K562 (cell line): ENCODE data around the gene MAGI3. TPM values are rescaled to one million over a fixed set of nuclear protein-coding genes. Genes with fewer than 3 reads are reported as not detected.

Experiments used
- CC2D1A ChIP-seq: fragments of 450-650 bp; IDR thresholded peaks from 2 replicates; pipeline ENCODE4 v1.6.1; 2017; ENCODE audit warnings: mild to moderate bottlenecking
- HDGF ChIP-seq: fragments of 450-650 bp; IDR thresholded peaks from 2 replicates; pipeline ENCODE4 v1.6.1; 2016
- MEIS2 ChIP-seq: fragments of 450-650 bp; IDR thresholded peaks from 2 replicates; pipeline ENCODE4 v1.6.1; 2014; ENCODE audit warnings: mild to moderate bottlenecking; ENCODE audit not compliant: partially characterized antibody
- NFE2 ChIP-seq: IDR thresholded peaks from 2 replicates; pipeline ENCODE4 v1.6.1; 2014; ENCODE audit warnings: antibody characterized with exemption, low read depth
- NONO ChIP-seq, 2 experiments: fragments of 200-400 bp in 1 of 2; fragments of 450-650 bp in 1 of 2; formaldehyde crosslinking in 1 of 2; IDR thresholded peaks; 2 replicates each; pipeline ENCODE4 v1.6.1; 2017; ENCODE audit warnings: low read depth in 2 of 2, mild to moderate bottlenecking in 2 of 2, moderate library complexity in 2 of 2, low read length in 1 of 2
- PHF20 ChIP-seq: fragments of 450-650 bp; IDR thresholded peaks from 2 replicates; pipeline ENCODE4 v1.6.1; 2018; ENCODE audit not compliant: partially characterized antibody
- ZNF212 ChIP-seq: fragments of 450-650 bp; formaldehyde crosslinking; IDR thresholded peaks from 2 replicates; pipeline ENCODE4 v1.4.0; 2020; ENCODE audit warnings: mild to moderate bottlenecking
- polyA plus RNA-seq, 8 experiments: library from polyadenylated mRNA; depleted of rRNA in 4 of 8; stranded (reverse) in 5 of 8; unstranded in 3 of 8; fragments of >200 nt; fragmentation: Nextera tagmentation in 2 of 8; fragmentation: Illumina TruSeq in 1 of 8; extraction: Ambion mirVana in 2 of 8; extraction: Trizol in 1 of 8; gene quantifications; 2 replicates each; pipeline versions ENCODE4 v1.2.1 to v1.2.3, GENCODE V29; 2011 to 2014; ENCODE audit warnings: inconsistent platforms in 1 of 8, missing spikeins in 1 of 8
- total RNA-seq, 7 experiments: library from RNA; depleted of rRNA in 6 of 7; stranded (reverse); fragments of >200 nt in 6 of 7; fragmentation: Illumina TruSeq in 2 of 7; extraction: Trizol in 2 of 7; gene quantifications; 2 replicates each; pipeline versions ENCODE4 v1.2.1 to v1.2.3, GENCODE V29; 2011 to 2021; ENCODE audit warnings: low replicate concordance in 1 of 7
- TF ChIP-seq, protein P1 (sequence below): fragments of 450-650 bp; IDR thresholded peaks from 2 replicates; pipeline ENCODE4 v1.7.0; 2016; ENCODE audit warnings: borderline replicate concordance
- TF ChIP-seq, protein P2 (sequence below), 2 experiments: fragments of 450-650 bp in 1 of 2; sonication (generic) in 1 of 2; formaldehyde crosslinking; conservative IDR thresholded peaks; 2 replicates each; pipeline versions ENCODE4 v1.4.0 to v1.8.1; 2020 to 2022; ENCODE audit warnings: mild to moderate bottlenecking in 1 of 2, missing genetic modification reagents in 1 of 2
- TF ChIP-seq, protein P3 (sequence below): fragments of 450-650 bp; IDR thresholded peaks from 2 replicates; pipeline ENCODE4 v1.6.1; 2018; ENCODE audit not compliant: partially characterized antibody
- TF ChIP-seq, protein P4 (sequence below): fragments of 450-650 bp; IDR thresholded peaks from 2 replicates; pipeline ENCODE4 v1.6.1; 2016
- TF ChIP-seq, protein P5 (sequence below): IDR thresholded peaks from 2 replicates; pipeline ENCODE4 v1.6.1; 2012; ENCODE audit warnings: low read depth, low read length, improper control_type of control experiment, borderline replicate concordance
- TF ChIP-seq, protein P6 (sequence below): fragments of 450-650 bp; IDR thresholded peaks from 2 replicates; pipeline ENCODE4 v1.6.1; 2016; ENCODE audit warnings: mild to moderate bottlenecking
- TF ChIP-seq, protein P7 (sequence below), 2 experiments: fragments of 200-800 bp in 1 of 2; sonication (Bioruptor generic) in 1 of 2; sonication (generic) in 1 of 2; formaldehyde crosslinking in 1 of 2; IDR thresholded peaks in 1 of 2; conservative IDR thresholded peaks in 1 of 2; 2 replicates each; pipeline versions ENCODE4 v1.5.0 to v1.6.1; 2016 to 2020; ENCODE audit warnings: missing compliant biosample characterization in 1 of 2, missing genetic modification characterization in 1 of 2, missing genetic modification reagents in 1 of 2

MAGI3 gene
- total and polyA plus RNA-seq, 9 of the 15 experiments (the other 6 are each of a cell fraction or from before 2014, with no cell fraction given), result 1.0 to 8.6 (median 5.5) TPM

DNA sequence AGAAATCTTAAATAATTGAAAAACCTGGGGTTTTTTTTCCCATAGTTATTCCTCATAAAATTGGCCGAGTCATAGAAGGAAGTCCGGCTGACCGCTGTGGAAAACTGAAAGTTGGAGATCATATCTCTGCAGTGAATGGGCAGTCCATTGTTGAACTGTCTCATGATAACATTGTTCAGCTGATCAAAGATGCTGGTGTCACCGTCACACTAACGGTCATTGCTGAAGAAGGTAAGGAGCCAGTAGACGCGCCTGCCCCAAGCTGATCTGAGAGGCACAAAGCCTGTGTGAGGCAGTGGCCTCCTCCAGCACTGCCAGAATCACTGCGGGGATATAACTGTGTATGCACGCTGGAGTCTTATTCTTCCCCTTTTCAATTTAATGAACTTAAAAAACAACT is 268.7 kb downstream of the MAGI3 start (continued):
- no peak for TF ChIP-seq PHF20
- TF ChIP-seq, protein P1, sequence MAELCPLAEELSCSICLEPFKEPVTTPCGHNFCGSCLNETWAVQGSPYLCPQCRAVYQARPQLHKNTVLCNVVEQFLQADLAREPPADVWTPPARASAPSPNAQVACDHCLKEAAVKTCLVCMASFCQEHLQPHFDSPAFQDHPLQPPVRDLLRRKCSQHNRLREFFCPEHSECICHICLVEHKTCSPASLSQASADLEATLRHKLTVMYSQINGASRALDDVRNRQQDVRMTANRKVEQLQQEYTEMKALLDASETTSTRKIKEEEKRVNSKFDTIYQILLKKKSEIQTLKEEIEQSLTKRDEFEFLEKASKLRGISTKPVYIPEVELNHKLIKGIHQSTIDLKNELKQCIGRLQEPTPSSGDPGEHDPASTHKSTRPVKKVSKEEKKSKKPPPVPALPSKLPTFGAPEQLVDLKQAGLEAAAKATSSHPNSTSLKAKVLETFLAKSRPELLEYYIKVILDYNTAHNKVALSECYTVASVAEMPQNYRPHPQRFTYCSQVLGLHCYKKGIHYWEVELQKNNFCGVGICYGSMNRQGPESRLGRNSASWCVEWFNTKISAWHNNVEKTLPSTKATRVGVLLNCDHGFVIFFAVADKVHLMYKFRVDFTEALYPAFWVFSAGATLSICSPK, result no peak
- TF ChIP-seq, protein P2, sequence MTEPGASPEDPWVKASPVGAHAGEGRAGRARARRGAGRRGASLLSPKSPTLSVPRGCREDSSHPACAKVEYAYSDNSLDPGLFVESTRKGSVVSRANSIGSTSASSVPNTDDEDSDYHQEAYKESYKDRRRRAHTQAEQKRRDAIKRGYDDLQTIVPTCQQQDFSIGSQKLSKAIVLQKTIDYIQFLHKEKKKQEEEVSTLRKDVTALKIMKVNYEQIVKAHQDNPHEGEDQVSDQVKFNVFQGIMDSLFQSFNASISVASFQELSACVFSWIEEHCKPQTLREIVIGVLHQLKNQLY (CRISPR knock-in tag; conservative IDR thresholded peaks at IDR 0.05), result no peak
- TF ChIP-seq NFE2, result peak; percentile 85
- TF ChIP-seq, protein P3, sequence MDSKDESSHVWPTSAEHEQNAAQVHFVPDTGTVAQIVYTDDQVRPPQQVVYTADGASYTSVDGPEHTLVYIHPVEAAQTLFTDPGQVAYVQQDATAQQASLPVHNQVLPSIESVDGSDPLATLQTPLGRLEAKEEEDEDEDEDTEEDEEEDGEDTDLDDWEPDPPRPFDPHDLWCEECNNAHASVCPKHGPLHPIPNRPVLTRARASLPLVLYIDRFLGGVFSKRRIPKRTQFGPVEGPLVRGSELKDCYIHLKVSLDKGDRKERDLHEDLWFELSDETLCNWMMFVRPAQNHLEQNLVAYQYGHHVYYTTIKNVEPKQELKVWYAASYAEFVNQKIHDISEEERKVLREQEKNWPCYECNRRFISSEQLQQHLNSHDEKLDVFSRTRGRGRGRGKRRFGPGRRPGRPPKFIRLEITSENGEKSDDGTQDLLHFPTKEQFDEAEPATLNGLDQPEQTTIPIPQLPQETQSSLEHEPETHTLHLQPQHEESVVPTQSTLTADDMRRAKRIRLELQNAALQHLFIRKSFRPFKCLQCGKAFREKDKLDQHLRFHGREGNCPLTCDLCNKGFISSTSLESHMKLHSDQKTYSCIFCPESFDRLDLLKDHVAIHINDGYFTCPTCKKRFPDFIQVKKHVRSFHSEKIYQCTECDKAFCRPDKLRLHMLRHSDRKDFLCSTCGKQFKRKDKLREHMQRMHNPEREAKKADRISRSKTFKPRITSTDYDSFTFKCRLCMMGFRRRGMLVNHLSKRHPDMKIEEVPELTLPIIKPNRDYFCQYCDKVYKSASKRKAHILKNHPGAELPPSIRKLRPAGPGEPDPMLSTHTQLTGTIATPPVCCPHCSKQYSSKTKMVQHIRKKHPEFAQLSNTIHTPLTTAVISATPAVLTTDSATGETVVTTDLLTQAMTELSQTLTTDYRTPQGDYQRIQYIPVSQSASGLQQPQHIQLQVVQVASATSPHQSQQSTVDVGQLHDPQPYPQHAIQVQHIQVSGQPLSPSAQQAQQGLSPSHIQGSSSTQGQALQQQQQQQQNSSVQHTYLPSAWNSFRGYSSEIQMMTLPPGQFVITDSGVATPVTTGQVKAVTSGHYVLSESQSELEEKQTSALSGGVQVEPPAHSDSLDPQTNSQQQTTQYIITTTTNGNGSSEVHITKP, result no peak
- TF ChIP-seq NONO (IDR thresholded peaks at IDR 0.05; ENCODE audit: low read depth in 2 of 2, low read length in 1 of 2), result no peak
- TF ChIP-seq, protein P4, sequence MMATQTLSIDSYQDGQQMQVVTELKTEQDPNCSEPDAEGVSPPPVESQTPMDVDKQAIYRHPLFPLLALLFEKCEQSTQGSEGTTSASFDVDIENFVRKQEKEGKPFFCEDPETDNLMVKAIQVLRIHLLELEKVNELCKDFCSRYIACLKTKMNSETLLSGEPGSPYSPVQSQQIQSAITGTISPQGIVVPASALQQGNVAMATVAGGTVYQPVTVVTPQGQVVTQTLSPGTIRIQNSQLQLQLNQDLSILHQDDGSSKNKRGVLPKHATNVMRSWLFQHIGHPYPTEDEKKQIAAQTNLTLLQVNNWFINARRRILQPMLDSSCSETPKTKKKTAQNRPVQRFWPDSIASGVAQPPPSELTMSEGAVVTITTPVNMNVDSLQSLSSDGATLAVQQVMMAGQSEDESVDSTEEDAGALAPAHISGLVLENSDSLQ, result 0 out of 2 replicates have a peak, but pooled peaks have one; percentile 22
- TF ChIP-seq HDGF, result no peak
- TF ChIP-seq, protein P5, sequence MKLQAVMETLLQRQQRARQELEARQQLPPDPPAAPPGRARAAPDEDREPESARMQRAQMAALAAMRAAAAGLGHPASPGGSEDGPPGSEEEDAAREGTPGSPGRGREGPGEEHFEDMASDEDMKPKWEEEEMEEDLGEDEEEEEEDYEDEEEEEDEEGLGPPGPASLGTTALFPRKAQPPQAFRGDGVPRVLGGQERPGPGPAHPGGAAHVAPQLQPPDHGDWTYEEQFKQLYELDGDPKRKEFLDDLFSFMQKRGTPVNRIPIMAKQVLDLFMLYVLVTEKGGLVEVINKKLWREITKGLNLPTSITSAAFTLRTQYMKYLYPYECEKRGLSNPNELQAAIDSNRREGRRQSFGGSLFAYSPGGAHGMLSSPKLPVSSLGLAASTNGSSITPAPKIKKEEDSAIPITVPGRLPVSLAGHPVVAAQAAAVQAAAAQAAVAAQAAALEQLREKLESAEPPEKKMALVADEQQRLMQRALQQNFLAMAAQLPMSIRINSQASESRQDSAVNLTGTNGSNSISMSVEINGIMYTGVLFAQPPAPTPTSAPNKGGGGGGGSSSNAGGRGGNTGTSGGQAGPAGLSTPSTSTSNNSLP, result no peak
- TF ChIP-seq, protein P6, sequence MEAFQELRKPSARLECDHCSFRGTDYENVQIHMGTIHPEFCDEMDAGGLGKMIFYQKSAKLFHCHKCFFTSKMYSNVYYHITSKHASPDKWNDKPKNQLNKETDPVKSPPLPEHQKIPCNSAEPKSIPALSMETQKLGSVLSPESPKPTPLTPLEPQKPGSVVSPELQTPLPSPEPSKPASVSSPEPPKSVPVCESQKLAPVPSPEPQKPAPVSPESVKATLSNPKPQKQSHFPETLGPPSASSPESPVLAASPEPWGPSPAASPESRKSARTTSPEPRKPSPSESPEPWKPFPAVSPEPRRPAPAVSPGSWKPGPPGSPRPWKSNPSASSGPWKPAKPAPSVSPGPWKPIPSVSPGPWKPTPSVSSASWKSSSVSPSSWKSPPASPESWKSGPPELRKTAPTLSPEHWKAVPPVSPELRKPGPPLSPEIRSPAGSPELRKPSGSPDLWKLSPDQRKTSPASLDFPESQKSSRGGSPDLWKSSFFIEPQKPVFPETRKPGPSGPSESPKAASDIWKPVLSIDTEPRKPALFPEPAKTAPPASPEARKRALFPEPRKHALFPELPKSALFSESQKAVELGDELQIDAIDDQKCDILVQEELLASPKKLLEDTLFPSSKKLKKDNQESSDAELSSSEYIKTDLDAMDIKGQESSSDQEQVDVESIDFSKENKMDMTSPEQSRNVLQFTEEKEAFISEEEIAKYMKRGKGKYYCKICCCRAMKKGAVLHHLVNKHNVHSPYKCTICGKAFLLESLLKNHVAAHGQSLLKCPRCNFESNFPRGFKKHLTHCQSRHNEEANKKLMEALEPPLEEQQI, result peak; percentile 87
- TF ChIP-seq, protein P7, sequence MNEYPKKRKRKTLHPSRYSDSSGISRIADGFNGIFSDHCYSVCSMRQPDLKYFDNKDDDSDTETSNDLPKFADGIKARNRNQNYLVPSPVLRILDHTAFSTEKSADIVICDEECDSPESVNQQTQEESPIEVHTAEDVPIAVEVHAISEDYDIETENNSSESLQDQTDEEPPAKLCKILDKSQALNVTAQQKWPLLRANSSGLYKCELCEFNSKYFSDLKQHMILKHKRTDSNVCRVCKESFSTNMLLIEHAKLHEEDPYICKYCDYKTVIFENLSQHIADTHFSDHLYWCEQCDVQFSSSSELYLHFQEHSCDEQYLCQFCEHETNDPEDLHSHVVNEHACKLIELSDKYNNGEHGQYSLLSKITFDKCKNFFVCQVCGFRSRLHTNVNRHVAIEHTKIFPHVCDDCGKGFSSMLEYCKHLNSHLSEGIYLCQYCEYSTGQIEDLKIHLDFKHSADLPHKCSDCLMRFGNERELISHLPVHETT (CRISPR knock-in tag; conservative IDR thresholded peaks at IDR 0.05 in 1 of 2, IDR thresholded peaks at IDR 0.05 in 1 of 2), result peak in 1 of 2 experiments; percentile 63; a peak in 2 of 4 replicates
- TF ChIP-seq CC2D1A, result peak; percentile 51; the same call in 1 of the 2 replicates
- no peak for TF ChIP-seq ZNF212 (CRISPR knock-in tag)
- peak; percentile 14 for TF ChIP-seq MEIS2
